ENCODE measurements around the gene LYZL2. TPM values are rescaled to one million over a fixed set of nuclear protein-coding genes. Genes with fewer than 3 reads are reported as not detected.

LYZL2 gene
- total RNA-seq, 2 donors from 2014 or later = not detected

DNA sequence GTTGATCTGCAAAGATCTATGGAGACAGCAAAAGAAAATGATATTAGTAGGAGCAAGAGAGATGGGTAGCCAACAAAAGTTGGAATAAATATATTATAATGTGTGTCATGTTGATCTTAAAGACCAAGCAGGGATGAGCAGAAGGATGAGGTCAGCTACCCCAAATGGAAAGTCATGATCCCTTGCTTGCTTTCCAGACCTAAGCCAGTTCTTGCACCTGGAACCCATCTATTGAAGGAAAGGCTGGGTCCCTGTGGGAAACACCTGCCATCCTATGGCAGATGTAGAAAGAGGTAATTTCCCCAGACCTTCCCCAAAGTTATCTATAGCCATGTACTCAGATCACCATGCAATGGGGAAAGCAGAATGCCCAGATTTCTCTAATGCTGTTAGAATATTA, 52.5 kb downstream of the LYZL2 start:
- H3K27me3 ChIP-seq = no peaks in the 10 kb centered on the region
- intact Hi-C loops (cut with DNase I) = no loop called here
- peaks cover 7% of the 10 kb centered on the region for H3K4me1 ChIP-seq
- H3K36me3 ChIP-seq (replicated peaks in 1 of 2; ENCODE audit: insufficient read depth in 1 of 2, low read depth in 2 of 2) = no peaks in the 10 kb centered on the region
- no peak overlapping the region for H3K27ac ChIP-seq
- no peak overlapping the region for H3K4me3 ChIP-seq
- H3K9me3 ChIP-seq = no peaks in the 10 kb centered on the region
- TF ChIP-seq POLR2A (IDR thresholded peaks at IDR 0.05) = no peak
- TF ChIP-seq, protein P1, sequence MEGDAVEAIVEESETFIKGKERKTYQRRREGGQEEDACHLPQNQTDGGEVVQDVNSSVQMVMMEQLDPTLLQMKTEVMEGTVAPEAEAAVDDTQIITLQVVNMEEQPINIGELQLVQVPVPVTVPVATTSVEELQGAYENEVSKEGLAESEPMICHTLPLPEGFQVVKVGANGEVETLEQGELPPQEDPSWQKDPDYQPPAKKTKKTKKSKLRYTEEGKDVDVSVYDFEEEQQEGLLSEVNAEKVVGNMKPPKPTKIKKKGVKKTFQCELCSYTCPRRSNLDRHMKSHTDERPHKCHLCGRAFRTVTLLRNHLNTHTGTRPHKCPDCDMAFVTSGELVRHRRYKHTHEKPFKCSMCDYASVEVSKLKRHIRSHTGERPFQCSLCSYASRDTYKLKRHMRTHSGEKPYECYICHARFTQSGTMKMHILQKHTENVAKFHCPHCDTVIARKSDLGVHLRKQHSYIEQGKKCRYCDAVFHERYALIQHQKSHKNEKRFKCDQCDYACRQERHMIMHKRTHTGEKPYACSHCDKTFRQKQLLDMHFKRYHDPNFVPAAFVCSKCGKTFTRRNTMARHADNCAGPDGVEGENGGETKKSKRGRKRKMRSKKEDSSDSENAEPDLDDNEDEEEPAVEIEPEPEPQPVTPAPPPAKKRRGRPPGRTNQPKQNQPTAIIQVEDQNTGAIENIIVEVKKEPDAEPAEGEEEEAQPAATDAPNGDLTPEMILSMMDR (IDR thresholded peaks at IDR 0.05) = no peak
- DNase-seq = no peak
- ATAC-seq = no peak

DNA sequence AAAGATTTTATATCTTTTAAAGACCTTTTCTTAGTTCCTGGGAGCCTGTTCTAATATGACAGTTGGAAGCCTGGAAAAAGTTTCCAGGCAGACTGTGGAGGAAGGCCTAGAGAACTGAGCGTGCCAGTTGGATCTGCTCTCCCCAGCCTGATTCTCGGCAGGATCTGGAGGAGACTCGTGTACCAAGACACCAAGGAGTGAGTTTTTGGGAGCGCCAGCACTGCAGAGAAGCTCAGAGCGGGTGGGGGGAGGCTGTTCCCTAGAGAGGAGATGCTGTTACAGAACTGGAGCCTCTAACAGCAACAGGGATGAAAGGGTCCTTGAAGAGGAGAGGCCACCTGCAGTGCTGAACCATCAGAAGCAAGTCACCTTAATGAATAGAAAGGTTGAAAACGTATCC, 52.9 kb downstream of the LYZL2 start:
- DNase-seq (no peak), ATAC-seq (no peak)
- WGBS, 2 donors = 68 to 75% methylated on average over 6 of the region's 6 CpGs
- no peak overlapping the region for H3K4me3 ChIP-seq
- H3K4me1 ChIP-seq = peaks cover 3% of the 10 kb centered on the region
- H3K9me3 ChIP-seq = no peaks in the 10 kb centered on the region
- H3K27ac ChIP-seq = no peak overlapping the region
- no peaks in the 10 kb centered on the region for H3K27me3 ChIP-seq
- TF ChIP-seq, protein P1 (IDR thresholded peaks at IDR 0.05) = no peak
- no peak for TF ChIP-seq POLR2A (IDR thresholded peaks at IDR 0.05)
- intact Hi-C loops (cut with DNase I) = no loop called here
- no peaks in the 10 kb centered on the region for H3K36me3 ChIP-seq (replicated peaks in 1 of 2; ENCODE audit: insufficient read depth in 1 of 2, low read depth in 2 of 2)

- Histone ChIP-seq H3K4me1 (no peaks in the 10 kb centered on the region), H3K36me3 (replicated peaks in 1 of 2; ENCODE audit: insufficient read depth in 1 of 2, low read depth in 2 of 2) (no peaks in the 10 kb centered on the region), H3K9me3 (no peaks in the 10 kb centered on the region), H3K27me3 (no peaks in the 10 kb centered on the region), H3K4me3 (no peak overlapping the region), H3K27ac (no peak overlapping the region)
- ATAC-seq = no peak
- WGBS, 2 donors = 79 to 87% methylated on average over 4 of the region's 4 CpGs
- TF ChIP-seq, protein P1 (IDR thresholded peaks at IDR 0.05) = no peak
- no peak for TF ChIP-seq POLR2A (IDR thresholded peaks at IDR 0.05)
- no peak for DNase-seq
- intact Hi-C loops (cut with DNase I) = no loop called here
Measured at GRCh38 chr10:30574432-30574796, 55.1 kb downstream of the LYZL2 start.

DNA sequence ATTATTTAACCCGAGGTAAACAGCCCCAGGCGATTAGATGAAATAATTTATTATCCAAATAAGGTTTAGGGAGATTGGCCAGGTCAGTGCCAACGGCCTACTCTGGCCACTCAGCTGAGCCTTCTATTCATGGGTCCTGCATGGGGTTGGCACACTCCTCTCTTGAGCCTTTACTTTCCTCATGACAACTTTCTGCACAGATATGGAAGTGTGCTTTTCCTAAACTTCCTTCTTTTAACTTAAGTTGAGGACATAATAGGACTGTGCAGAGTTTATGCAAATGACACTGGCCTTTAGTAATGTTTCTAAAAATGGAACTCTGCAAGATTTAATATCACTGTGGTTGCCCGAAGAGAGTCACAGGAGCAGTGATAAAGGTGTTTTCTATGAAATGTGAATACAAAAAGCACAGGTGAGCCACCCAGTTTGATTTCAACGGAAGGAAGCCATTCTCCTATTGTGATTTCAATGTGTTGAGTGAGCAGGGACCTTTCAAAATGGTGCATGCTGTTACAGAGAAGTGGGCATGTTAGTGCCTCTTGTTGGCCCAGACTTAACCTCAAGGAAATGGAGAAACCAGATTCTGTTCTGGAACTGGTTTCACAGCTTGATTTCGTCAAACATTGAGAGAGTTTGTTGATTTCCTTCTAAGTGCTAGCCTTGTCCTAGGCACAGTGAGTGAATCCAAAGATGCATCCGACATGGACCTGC, 55.7 kb downstream of the LYZL2 start:
- Histone ChIP-seq H3K36me3 (replicated peaks in 1 of 2; ENCODE audit: insufficient read depth in 1 of 2, low read depth in 2 of 2) (no peaks in the 10 kb centered on the region), H3K4me1 (no peaks in the 10 kb centered on the region), H3K27ac (peak overlapping the region in 1 of 4 donors; percentile 20), H3K9me3 (no peaks in the 10 kb centered on the region), H3K27me3 (no peaks in the 10 kb centered on the region), H3K4me3 (no peak overlapping the region)
- no peak for TF ChIP-seq POLR2A (IDR thresholded peaks at IDR 0.05)
- TF ChIP-seq, protein P1 (IDR thresholded peaks at IDR 0.05) = no peak
- DNase-seq (no peak), ATAC-seq (no peak)
- 51 to 54% methylated on average over 7 of the region's 7 CpGs for WGBS, 2 donors
- intact Hi-C loops (cut with DNase I) = no loop called here

GRCh38 chr10:30565449-30565848, 64.1 kb downstream of the LYZL2 start:
- 31 to 39% methylated on average over 2 of the region's 2 CpGs for WGBS, 2 donors
- intact Hi-C loops (cut with DNase I) = no loop called here
- no peak for DNase-seq
- Histone ChIP-seq H3K27ac (no peak overlapping the region), H3K36me3 (replicated peaks in 1 of 2; ENCODE audit: insufficient read depth in 1 of 2, low read depth in 2 of 2) (no peaks in the 10 kb centered on the region), H3K9me3 (no peaks in the 10 kb centered on the region), H3K27me3 (no peaks in the 10 kb centered on the region), H3K4me1 (no peaks in the 10 kb centered on the region), H3K4me3 (no peak overlapping the region)
- no peak for ATAC-seq
- no peak for TF ChIP-seq POLR2A (IDR thresholded peaks at IDR 0.05)
- TF ChIP-seq, protein P1 (IDR thresholded peaks at IDR 0.05) = no peak
